CD4-positive, alpha-beta T cell treated with Interleukin-17A for 1 hour (primary cell): ENCODE data around the gene DHPS.
"Not testable (repeated sequence)": the region's sequence is repeated elsewhere in the genome, so short reads cannot be mapped to it uniquely, and the experiment has no call there.

ENCODE experiments used
- DNase-seq: peaks from one replicate; pipeline ENCODE4 v3.0.0-alpha.2; 2020

DHPS gene

GRCh38 chr19:12670159-12670928, 11.3 kb downstream of the DHPS start:
- DNase-seq, result no peak

DNA sequence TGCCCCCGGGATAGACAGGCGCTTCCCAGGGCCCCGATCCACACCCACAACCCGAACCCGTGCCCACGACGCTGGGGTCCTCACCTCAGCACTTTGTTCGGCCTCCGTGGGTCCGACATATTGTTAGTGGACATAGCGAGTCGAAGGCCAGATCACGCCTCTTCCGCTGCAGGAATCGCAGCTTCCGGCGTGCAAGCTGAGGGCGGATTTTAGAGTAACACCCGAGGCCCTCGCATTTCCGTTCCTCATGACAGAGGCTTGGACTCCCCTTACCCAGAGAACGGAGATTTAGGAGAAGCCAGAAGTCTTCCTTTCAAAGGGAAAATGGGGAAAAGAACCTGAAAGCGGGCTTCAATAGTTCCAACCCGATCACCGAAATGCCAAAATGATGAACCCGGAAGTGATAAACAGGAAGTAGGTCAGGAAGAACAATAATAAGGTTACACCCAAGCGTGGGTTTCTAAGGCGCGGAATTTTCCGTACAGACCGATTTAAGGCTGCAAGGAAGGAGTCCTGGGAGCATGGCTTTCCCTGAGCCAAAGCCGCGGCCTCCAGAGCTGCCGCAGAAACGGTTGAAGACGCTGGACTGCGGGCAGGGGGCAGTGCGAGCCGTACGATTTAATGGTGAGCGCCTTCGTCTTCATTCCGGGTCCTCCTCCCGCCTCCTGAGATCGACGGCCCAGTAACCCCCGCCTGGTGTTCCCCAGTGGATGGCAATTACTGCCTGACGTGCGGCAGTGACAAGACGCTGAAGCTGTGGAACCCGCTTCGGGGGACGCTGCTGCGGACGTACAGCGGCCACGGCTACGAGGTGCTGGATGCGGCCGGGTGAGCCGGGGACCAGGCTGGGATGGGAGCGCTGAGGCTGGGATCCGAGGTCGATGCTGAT, 12.2 kb downstream of the DHPS start:
- peak; percentile 84 for DNase-seq

- peak; percentile 87 for DNase-seq
Observed at GRCh38 chr19:12668932-12669269, 12.8 kb downstream of the DHPS start.

DNA sequence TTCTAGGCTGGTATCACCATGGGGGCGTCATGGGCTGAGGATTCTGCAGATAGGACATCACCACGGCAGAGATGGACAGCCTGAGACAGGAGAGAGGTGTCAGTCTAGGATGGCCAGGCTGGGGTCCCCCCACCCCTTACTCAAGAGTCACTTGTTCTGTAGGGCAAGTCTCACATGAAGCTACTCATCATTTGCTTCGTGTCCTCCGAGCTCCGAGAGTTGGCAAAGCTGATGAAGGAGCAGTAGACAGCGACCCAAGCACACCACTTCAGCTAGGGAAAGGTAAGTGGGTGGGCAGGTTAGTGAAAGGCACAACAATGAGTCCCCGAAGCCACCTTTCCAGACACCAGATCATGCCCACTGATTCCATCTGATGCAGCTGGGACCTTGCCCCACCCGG, 13.3 kb downstream of the DHPS start:
- no peak for DNase-seq

DNA sequence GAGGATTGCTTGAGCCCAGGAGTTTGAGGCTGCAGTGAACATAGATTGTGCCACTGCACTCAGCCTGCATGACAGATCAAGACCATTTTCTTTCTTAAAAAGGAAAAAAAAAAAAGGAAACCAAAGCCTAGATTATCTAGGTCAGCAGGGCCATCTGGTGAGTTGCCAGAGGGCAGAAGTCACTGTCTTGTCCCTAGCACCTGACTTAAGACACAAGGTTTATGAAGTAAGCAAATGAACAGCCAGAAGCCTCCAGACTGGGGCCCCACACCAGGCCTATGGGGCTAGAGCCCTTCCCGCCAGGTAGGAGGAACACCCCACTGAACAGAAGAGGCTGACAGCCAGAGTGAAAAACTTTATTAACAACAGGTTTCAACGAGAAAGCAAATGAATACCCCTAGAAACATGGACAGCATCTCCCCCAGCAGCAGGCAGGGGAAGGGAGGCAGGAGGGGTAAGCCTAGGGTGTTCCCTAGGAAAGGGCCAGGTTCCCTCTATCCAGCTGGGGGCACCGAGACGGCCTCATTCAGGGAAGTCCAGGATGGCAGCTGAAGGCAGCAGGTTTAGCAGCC, 13.9 kb downstream of the DHPS start:
- no peak for DNase-seq

DNA sequence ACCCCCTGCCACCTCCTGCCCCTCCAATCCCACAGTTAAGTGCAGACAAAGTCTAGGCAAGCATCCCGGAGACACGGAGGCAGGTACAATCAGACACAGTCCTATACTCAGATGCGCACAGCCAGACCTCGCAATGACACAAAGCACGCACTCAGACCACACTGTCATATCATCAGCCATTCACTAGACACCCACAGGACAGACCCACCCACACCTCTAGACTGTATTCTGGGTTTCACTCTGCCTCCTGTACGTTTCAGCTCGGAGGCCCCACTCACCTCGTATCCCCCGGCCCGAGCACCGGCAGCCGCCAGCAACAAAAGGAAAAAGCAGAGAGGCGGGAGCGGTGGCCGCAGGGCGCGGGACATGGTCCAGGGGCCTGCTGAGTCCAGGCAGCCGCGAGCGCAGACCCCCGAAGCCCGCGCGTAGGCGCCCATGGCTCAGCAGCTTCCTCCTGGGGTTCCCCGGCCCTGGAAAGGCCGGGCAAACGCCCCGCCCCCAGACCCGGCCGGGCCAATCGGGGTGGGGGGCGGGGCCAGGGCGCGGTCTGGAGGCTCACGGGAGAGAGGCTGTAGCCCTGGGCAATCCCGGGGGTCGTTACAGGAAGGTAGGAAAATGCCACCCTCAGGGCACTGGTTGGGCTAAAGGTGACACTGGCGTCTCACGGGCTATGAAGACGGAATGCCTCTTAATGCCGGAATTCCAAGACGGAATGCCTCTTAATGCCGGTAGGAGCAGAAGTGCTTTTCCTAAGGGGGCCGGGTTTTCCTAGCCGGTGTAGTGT, 15.2 kb downstream of the DHPS start, which contains the start of the genes MAN2B1 and WDR83:
Gene MAN2B1, minus strand, starts transcription at position 478 of the 784 bp plus-strand sequence. Its CDS starts 41 bp downstream, at position 437.
Gene WDR83, plus strand, starts transcription at position 543 of the 784 bp plus-strand sequence. CDS start 2,984 bp downstream, outside the sequence.
- peak; percentile 81 for DNase-seq

DNA sequence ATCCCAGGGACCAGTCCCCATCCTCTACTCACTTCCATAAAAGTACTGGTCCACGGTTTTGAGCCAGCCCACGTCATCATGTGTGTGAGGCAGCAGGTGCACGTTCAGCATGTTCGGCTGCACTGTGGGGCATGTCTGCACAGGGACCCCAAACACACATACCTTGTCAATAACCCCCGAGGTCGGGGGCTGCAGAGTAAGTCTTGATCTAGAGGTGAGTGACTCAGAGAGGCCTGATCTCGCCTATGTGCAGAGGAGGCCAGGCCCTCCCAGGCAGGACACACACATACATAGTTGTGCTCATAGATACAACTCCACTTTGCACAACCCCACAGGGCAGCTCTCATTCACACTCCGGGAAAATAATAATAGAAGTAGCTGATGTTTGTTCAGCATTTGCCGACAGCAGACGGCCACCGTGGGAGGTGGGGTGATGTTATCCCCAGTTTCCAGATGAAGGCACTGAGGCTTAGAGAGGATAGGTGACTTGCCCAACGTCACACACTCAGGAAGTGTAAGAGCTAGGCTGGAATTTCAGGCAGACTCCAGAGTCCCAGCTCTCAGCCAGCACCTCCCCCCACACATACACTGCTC, 15.9 kb downstream of the DHPS start:
- DNase-seq, result no peak

- DNase-seq, result peak; percentile 68
Observed at GRCh38 chr19:12665281-12665573, 16.5 kb downstream of the DHPS start.

GRCh38 chr19:12664406-12665280, 17.0 kb downstream of the DHPS start:
- no peak for DNase-seq

DNA sequence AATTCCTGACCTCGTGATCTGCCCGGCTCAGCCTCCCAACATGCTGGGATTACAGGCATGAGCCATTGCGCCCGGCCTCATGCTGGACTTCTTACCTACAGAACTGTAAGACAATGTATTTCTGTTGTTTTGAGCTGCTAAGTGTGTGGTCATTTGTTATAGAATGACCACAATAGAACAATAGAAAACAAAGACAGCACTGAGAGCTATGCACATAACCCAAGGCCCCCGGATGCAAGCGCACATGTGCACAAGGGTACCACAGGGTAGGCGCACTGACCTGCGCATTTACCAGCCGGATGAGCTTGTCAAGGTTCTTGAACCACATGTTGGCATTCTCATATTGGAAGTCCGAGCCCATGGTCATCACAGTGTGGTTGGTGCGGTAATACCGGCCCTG, 20.7 kb downstream of the DHPS start:
- no peak for DNase-seq

DNA sequence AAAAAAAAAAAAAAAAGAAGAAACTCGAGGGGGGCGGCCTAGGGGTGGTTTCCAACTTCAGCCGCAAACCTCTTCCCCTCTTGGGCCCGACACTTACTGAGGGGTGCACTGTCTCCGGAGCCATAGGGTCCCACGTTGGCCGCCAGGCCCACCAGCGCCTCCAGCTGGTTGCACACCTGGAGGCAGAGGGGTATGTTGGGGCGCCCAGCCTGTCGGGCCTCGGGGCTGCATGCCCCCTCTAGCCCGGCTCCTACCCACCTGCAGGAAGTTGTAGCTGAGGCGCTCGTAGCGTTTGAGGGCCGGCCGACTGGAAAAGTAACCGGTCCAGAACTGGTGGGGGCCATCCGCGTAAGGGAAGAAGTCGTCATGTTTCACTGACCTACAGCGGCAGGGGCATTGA, 23.7 kb downstream of the DHPS start:
- DNase-seq, result no peak

DNA sequence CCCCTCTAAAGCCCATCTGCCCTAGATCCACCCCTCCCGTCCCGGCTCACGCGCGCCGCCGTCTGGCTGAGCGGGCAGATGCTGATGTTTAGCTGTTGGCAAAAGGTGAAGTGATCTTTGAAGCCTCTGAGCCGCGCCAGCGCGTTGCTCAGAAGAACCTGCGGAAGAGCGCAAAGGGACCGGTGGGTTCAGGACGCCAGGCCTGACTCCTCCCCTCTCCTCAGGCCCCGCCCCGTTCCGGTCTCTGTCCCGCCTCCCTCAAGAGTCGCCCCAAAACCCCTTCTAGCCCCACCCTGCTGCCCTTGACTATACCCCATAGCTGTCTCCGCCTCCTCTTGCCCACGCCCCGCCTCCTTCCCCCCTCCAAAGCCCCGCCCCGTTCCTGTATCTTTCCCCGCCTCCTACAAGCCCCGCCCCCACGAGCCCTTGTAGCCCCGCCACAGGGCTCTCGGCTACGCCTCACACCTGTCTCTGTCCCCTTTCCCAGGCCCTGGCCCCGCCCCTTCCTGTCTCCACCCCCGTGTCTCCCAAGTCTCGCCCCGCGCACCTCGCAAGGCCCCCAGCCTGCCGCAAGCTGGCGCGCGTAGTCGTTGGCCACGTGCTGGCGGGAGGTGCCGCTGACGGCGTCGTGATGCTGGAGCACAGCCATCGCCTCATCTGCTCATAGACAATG, 24.6 kb downstream of the DHPS start:
- no peak for DNase-seq

GRCh38 chr19:12655546-12655945, 26.1 kb downstream of the DHPS start:
- no peak for DNase-seq

DNA sequence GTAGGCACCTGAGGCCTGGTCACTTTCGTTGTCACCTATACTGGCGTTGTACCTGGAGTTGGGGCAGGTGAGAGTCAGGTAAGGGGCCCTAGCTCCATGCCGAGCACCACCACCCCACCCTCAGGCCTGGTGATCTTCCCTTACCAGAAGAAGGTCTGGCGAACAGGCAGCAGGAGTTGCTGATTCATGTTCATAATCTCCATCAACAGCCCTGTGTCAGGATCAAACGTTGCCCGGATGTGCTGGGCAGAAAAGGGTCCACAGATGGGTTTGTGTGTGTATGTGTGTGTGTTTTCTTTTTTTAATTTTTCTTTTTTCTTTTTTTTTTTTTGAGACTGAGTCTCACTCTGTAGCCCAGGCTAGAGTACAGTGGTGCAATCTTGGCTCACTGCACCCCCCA, 29.5 kb downstream of the DHPS start:
- DNase-seq, result no peak

DNA sequence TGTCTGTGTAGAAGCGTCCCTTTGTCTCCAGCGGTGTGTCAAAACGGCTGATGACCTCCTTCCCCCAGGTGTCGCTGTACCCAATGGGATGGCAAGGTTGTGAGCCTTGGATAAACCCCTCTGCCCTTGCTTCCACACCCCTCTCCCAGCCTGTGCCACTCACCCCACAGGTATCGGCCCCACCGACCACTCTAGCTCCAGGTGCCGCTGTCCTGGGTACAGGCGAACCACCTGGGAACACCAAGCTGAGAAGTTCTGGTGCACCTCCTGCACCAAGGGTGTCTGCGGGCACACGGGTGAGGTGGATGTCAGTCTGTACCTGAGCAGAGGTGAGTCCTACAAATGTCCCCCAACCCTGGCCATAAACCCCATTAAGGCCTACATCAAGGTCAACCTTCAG, 31.7 kb downstream of the DHPS start:
- no peak for DNase-seq

DNA sequence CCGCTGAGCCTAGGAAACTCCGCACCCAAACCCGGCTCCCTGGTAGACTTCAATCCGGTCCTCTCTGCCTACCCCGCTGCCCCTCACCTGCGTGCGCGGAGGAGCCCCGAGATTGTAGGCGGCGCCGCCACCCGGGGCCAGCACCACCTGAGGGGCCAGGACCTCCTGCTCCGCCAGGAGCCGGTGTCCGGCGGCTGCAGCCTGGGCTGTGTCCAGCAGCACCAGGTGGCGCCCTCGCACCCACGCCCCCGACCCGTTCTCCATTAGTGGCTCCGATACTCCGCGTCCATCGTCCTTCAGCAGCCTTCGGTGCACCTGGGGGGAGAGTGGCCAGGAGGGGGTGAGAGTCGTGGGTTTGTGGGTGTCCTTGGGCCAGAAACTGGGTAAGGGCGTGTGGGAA, 33.6 kb downstream of the DHPS start:
- no peak for DNase-seq

- peak; percentile 39 for DNase-seq
Observed at GRCh38 chr19:12647490-12648071, 34.1 kb downstream of the DHPS start.

GRCh38 chr19:12647047-12647446, 34.6 kb downstream of the DHPS start:
- DNase-seq, result no peak

DNA sequence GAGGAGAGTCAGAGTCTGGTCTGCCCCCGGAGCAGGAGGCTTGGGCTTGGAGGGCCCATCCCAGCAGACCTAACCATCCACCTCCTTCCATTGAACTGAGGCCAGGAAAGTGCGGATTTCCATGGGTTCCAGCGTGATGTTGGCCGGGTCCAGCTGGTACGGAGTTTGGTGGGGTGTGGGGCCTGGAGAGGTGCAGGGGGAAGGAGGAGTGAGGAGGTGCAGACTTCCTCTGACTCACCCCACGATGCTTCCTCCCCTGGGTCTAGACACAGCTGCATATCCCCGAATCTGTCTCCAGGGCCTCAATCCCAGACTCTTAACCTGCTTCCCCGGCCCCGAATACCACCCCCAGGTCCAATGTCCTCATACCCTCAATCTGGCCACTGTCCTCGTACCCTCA, 35.1 kb downstream of the DHPS start:
- no peak for DNase-seq

- DNase-seq, result not testable (repeated sequence)
Observed at GRCh38 chr19:12643716-12644115, 38.0 kb downstream of the DHPS start.

DNA sequence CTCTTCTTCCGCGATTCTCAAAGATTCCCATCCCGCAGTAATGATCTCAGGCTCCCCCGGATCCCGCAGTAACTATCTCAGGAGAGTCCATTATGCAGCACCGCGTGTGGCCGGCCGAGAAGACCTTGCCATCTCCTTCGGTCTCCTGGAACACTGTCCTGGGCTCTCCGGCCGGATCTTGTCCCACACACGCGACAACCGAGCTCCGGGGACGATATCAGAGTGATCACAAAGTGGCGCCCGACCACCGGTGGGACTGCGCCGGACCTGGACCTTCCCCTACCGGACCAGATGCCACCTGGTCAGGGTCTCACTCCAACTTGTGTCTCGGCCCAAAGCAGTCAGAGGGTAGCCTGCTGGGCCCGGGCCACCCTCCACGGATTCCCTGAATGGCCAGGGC, 39.2 kb downstream of the DHPS start:
- no peak for DNase-seq
